ENCODE results near the gene IMMT.
A peak's percentile ranks its signal among the peaks of the same experiment; 100 is the strongest.

Gene IMMT

DNA sequence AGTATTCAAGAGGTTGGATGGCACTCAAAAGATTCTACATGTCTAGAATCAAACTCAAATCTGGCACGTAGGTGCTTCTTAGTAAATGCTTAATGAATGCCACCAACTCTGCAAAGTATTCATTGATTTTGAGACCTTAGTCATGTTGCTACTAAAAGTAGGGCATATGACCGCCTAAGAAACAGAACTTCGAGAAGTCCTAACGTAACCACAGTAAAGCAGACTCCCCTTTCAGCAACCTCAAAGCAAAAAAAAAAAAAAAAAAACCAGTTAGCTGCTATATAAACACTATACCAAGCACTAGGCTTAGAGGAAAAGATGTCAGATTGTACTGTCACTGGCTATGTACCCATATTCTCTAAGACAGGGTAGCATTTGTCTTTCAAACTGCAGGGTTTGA is 55.3 kb downstream of the IMMT start:
- no peak for DNase-seq

DNA sequence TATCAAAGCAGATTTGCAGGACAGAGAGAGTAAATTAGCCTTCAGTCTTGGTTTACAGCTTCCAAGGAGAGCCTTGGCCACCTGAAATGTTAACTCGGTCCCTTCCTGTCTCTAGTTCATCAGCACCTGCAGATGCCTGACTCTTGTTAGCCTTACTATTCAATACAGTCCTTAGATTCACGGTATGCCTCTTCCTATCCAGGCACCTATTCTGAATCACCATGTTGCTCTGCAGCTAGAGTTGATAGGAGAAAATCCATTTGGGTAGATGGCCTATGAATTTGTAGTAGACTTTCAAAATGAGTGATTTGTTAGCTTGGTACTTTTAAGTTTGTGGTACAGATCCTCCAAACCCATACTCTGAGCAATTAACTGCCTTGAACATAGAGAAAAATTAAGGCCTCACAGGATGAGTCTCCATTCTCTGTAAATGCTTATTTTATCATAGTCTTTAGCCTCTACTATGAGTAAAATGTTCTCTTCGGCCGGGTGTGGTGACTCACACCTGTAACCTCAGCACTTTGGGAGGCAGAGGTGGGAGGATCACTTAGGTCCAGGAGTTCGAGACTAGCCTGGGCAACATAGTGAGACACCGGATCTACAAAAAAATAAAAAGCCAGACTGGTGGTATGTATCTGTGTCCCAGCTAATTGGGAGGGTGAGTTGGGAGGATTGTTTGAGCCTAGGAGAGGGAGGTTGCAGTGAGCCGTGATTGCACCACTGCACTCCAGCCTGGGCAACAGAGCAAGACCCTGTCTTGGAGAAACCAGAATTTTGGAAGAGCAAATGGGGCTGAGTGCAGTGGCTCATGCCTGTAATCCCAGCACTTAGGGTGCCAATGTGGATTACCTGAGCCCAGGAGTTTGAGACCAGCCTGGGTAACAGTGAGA is 56.3 kb downstream of the IMMT start:
- no peak for DNase-seq

DNA sequence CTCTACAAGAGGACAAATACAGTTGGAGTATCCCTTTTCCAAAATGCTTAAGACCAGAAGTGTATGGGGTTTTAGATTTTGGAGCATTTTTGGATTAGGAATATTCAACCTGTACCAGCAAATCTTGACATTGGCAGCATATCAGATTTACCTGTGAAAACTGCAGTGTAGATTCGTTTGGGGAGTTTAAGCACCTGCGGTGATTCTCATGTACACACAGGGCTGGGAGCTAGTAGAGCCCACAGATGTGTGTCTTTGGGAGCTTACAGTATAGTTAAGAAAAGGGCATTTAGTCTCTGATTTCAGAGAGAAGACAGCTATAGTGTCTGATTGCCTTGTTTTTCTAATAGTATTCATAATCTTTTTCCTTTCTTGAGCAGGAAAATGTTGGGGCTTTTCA is 59.1 kb downstream of the IMMT start:
- no peak for DNase-seq

DNA sequence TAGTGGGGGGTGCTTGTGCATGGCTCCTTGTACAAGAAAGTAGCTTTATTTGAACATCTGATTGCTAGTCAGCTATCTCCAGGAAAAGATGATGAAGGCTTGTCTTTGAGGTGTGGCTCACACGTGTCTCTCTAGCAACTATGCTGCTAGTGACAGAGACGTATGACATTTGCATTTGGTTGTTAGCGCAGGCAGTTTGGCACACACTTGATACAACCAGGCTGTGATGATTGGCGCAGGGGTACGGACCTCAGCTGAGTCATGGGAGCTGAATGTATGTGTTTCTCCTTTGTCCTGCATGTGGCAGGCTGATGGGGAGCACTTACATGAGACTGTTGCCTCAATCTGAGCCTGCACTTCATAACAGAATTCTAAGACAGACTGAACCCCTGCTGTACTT is 59.6 kb downstream of the IMMT start:
- no peak for DNase-seq

DNA sequence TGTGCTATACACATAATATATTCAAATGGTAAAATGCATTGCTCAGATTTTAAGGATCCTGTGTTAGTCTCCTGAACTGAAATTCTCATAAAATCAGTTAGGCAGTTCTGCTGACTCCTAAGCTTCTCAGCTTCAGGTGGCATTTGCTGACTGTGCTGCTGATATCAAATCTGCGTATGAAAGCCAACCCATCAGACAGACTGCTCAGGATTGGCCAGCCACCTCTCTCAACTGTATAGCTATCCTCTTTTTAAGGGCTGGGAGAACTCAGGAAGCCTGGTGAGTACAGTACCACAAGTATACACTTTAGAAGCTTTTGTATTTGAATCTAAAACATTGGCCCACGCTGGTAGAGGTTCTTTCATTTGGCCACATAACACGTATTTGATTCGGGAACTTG is 60.6 kb downstream of the IMMT start:
- no peak for DNase-seq

DNA sequence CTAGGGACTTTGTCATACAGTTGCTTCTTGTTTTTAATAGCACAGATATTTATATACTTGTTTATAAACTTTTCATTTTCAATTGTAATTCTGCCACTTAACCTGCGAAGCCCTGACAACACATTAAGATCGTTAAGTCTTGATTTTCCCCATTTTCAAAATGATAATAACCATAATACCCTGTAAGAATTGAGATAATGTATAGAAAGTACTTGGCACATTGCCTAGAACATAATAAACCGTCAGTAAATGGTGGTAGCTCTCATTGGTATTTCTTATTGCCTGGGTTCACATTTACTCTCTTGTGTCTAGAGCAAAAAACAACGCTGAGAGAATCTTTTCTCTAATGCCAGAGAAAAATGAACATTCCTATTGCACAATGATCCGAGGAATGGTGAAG is 70.6 kb downstream of the IMMT start:
- no peak for DNase-seq

DNA sequence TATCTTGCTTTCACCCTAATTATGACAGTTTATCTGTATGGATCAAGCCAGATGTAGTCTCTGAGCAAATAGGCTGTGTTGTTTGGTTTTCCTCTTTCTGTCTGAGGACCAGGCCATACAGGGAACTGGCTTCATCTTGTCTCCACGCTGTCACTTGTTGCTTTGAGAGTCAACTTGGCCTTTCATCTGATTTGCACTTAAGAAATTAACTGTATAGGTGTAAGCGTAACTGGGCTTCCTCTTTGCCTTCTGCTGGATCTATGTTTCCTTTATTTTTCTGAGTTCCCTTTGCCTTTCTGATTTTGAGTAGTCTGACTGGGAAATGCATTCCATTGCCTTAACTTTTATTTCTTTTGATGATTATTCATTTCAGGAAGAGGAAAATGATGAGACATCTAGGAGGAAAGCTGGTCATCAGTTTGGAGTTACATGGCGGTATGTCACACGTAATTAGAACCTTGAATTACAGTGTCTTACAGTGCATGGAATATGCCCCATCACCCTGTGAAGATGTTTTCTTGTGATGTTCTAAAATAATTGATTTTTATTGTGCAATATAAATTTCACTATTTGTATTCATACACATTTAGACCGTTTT is 71.8 kb downstream of the IMMT start:
- DNase-seq: no peak

DNA sequence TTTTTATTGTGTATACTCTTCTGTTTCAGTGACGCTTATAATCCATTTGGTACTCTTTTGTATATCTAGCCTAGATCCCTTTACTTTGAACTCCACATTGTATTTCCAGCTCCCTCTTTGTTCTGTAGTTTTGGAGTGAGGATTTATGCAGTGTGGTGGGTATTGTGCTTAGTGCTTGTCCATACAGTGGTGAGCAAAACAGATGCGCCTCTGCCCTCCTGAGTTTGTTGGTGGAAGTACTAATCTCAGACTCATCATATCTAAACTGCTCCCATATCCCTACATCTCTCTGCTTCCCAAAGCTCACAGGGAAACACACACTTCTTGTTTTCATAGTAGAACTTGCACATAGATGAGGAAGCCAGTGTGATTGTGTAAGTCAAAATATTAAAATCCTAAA is 77.1 kb downstream of the IMMT start:
- no peak for DNase-seq

DNA sequence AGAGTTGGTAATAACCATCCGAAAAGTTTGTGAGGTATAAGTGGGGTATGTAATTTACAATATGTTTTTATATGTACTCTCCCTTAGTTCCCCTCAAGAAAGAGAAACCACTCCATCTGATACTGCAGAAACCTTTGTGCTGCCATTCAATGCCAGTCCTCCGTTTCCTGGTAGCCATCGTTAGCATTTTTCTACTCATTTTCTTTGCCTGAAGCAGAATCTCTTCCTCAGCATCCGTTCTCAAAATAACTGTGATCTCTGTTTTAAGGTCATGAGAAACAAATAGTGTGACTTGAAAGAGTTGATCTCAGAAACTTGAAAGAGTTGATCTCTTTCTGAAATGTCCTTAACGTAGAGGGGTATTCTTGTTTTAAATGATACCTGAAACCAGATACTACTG is 88.2 kb downstream of the IMMT start:
- no peak for DNase-seq

DNA sequence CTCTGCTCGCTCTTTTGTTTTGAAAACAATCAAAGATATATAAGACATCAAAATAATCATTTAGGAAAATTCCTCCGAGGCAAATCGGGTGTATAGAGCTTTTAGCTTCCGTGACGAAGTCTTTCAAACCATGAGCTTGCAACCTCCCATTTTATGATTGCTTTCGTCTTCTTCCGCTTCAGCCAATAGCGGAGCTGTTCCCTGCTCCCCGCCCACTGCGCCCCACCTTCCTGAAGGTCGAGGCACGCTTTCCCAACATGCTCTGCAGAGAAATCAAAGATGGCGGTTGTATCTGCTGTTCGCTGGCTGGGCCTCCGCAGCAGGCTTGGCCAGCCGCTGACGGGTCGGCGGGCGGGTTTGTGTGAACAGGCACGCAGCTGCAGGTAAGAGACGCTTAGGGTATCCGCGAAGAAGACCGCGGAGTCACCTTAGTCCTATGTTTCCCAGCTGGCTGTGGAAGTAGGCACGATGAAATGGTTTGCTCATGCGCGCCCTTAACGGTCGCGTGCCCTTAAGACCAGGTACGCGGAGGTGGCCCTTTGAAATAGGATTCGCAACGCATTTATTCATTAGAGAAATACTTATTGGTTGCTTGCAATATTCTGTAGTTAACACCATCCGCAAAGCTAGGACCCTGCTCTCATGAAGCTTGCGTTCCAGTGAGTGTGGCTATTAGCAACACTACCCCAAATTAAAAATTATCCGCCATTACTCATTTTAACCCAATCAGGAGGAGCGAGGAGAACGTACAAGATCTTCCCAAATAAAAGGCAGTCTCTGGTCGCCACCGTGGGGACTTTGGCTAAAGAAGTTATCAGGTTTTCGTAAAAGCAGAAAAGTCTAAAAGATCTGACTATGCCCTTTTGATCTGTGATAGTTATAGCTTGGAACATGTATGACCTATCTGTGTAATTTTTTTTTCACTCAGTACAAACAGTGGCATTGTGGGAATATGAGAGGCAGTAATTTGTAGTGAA is 89.0 kb downstream of the IMMT start, which contains the start of gene PTCD3:
PTCD3 (plus strand) TSS at position 267 of the 977 bp plus-strand sequence; CDS start at position 280, 13 bp downstream.
- peak; percentile 92 to 96 for DNase-seq

DNA sequence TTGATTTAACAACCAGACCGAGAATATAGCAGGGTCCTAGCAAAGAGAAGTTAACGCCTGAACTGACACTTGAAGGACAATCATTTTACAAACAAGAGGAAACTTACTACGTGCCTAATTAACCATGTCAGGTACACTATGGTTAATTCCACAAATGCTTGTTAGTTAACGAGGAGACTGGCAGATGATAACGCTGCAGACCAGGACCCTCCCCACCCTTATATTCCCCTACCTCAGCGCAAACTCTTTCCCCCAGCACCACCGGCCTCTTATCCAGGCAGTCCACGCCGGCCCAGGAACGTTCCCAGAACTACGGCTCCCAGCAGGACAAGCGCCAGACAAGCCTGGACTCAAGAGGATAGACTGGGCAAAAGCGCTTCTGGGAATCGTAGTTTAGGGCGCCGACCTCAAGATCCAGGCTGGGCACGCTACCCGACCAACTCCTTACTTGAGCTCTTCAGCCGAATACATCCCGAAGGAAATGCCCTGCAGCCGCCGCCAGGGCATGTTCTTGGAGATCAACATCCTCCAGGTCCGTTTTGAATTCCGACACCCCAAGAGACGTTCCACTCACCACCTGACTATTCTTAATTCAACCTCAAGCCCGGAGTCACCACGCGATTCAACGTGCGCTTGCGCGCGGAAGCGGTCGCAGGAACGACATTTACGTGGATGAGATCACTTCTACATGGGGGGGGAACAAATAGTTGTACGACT is 89.9 kb downstream of the IMMT start, which contains the start of gene POLR1A:
POLR1A (minus strand) TSS at position 635 of the 717 bp plus-strand sequence; CDS start at position 525, 110 bp downstream.
- peak; percentile 90 to 93 for DNase-seq

DNA sequence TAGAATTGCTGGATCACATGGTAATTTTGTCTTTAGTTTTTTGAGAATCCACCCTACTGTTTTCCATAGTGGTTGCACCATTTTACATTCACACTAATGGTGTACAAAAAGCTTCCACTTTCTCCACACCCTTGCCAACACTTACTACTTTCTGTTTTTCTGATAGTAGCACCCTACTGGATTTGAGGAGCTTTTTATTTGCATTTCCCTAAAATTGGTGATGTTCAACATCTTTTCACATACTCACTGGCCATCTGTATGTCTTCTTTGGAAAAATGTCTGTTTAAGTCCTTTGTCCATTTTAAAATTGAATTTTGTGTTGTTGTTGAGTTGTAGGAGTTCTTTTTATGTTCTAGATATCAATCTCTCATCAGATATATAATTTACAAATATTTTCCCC is 93.1 kb downstream of the IMMT start:
- no peak for DNase-seq

DNA sequence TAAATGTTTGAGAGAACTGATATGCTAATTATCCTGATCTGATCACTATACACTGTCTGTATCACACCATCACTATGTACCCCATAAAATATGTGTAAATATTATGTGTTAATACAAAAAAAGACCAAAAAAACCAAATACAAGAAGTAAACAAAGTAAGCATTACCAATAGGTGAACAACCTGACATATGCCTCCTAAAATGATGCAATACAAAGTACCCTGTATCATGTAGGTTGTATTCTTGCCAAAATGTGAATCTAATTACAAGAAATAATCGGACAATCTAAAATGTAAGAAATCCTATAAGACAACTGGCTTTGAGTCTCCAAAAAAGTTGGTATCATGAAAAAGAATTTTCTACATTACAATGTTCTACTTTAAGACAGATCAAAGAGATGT is 97.3 kb downstream of the IMMT start:
- DNase-seq: no peak

DNA sequence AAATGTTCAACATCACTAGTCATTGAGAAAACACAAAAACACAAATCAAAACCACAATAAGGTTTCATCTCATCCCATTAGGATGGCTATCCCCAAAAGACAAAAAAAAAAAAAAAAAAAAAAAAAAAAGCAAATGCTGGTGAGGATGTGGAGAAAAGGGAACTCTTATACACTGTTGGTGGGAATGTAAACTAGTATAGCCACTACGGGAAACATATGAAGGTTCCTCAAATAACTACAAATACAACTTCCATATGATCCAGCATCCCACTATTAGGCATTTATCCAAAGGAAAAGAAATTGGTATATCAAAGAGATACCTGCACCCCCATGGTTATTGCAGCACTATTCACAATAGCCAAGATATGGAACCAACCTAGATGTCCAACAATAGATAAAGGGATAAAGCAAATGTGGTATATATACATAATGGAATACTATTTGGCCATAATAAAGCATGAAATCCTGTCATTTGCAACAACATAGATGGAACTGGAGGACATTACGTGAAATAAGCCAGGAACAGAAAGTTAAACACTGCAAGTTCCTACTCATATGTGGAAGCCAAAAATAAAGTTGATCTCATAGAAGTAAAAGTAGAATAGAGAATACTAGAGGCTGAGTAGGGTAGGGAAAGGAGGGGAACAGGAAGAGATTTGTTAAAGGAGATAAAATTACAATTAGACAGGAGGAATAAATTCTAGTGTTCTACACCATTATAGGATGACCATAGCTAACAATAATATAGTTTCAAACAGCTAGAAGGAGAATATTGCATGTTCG is 98.0 kb downstream of the IMMT start:
- no peak for DNase-seq

DNA sequence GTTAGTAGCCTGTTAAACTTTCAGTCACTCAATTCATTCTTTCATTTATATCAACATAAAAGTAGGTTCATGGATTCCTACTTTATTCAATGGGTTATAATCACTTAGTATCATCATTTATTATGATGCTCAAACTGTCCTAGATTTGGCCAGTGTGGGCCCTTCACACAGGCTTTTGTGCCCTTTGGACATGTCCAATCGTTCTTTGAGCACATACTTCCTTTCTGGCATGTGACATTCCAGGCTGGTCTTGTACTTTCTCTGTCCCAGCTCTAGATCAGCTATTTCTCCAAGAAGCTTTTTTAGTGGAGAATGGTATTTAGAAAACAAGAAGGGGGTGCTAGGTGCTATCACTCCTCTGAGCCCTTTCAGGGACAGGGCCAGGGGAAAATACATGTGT is 101.0 kb downstream of the IMMT start:
- DNase-seq: no peak
